GM19324 (cell line): ENCODE data around the gene RAB10.
"Not testable (repeated sequence)": the region's sequence is repeated elsewhere in the genome, so short reads cannot be mapped to it uniquely, and the experiment has no call there.

ENCODE experiments used
- ATAC-seq: cut with Tn5 transposase; IDR thresholded peaks from one replicate; pipeline ENCODE4 v1.9.1; 2021; ENCODE audit warnings: mild to moderate bottlenecking, moderate library complexity; ENCODE audit not compliant: unreplicated experiment, low FRiP score

The RAB10 gene

GRCh38 chr2:26013668-26014067 lies 20.2 kb upstream of the RAB10 start:
- ATAC-seq = no peak

- no peak for ATAC-seq
Measured at GRCh38 chr2:26016012-26016705, 17.7 kb upstream of the RAB10 start.

- ATAC-seq = not testable (repeated sequence)
Measured at GRCh38 chr2:26016706-26017045, 17.2 kb upstream of the RAB10 start.

- no peak for ATAC-seq
Measured at GRCh38 chr2:26017464-26018183, 16.3 kb upstream of the RAB10 start.

- no peak for ATAC-seq
Measured at GRCh38 chr2:26018184-26019055, 15.5 kb upstream of the RAB10 start.

- ATAC-seq = no peak
Measured at GRCh38 chr2:26020231-26020640, 13.6 kb upstream of the RAB10 start.

GRCh38 chr2:26024260-26024659 lies 9.6 kb upstream of the RAB10 start:
- ATAC-seq = no peak

- no peak for ATAC-seq
Measured at GRCh38 chr2:26025509-26025908, 8.4 kb upstream of the RAB10 start.

- not testable (repeated sequence) for ATAC-seq
Measured at GRCh38 chr2:26028083-26028482, 5.8 kb upstream of the RAB10 start.

GRCh38 chr2:26032586-26033269 lies 1.2 kb upstream of the RAB10 start:
- ATAC-seq = not testable (repeated sequence)

- ATAC-seq = peak; percentile 20
Measured at GRCh38 chr2:26033270-26033817, 540 bp upstream of the RAB10 start.

- ATAC-seq = no peak
Measured at GRCh38 chr2:26034637-26034992, 731 bp downstream of the RAB10 start.

- ATAC-seq = no peak
Measured at GRCh38 chr2:26035090-26035743, 1.3 kb downstream of the RAB10 start.

- no peak for ATAC-seq
Measured at GRCh38 chr2:26039603-26040323, 5.9 kb downstream of the RAB10 start.

GRCh38 chr2:26043109-26043508 lies 9.2 kb downstream of the RAB10 start:
- no peak for ATAC-seq

GRCh38 chr2:26043862-26044696 lies 10.2 kb downstream of the RAB10 start:
- ATAC-seq = no peak

- ATAC-seq = no peak
Measured at GRCh38 chr2:26048791-26049190, 14.9 kb downstream of the RAB10 start.

GRCh38 chr2:26049641-26050040 lies 15.8 kb downstream of the RAB10 start:
- ATAC-seq = no peak
